Gastroesophageal sphincter (tissue), 4 donors: ENCODE results near the gene GRIK1. TPM values are rescaled to one million over a fixed set of nuclear protein-coding genes. Genes with fewer than 3 reads are reported as not detected.

ENCODE experiments used
- ATAC-seq: fragments of 150-250 bp; one replicate; pipeline ENCODE4 v1.9.1; 2016; ENCODE audit warnings: mild to moderate bottlenecking, moderate library complexity
- H3K27ac ChIP-seq, 4 donors: fragments of 200-600 bp; sonication (generic) in 3 of 4; 1 replicate in 3 of 4; 2 replicates in 1 of 4; pipeline ENCODE4 v1.5.1; 2016 to 2019
- H3K27me3 ChIP-seq: fragments of 200-600 bp; sonication (generic); one replicate; pipeline ENCODE4 v1.5.1; 2019
- H3K36me3 ChIP-seq, 2 donors: fragments of 200-600 bp; sonication (generic); one replicate each; pipeline ENCODE4 v1.5.1; 2019; ENCODE audit warnings: control low read depth in 1 of 2
- H3K4me1 ChIP-seq, 3 donors: fragments of 200-600 bp; sonication (generic); 1 replicate in 2 of 3; 2 replicates in 1 of 3; pipeline ENCODE4 v1.5.1; 2016 to 2019; ENCODE audit warnings: control low read depth in 2 of 3
- H3K4me3 ChIP-seq, 2 donors: fragments of 200-600 bp; sonication (generic); one replicate each; pipeline ENCODE4 v1.5.1; 2019; ENCODE audit warnings: mild to moderate bottlenecking in 1 of 2, moderate library complexity in 1 of 2
- H3K9me3 ChIP-seq, 3 donors: fragments of 200-600 bp; sonication (generic); one replicate each; pipeline ENCODE4 v1.5.1; 2017 to 2019; ENCODE audit warnings: control low read depth in 2 of 3
- CTCF ChIP-seq, 4 experiments: fragments of 200-600 bp in 2 of 4; fragments of 450-650 bp in 2 of 4; sonication (generic) in 1 of 4; IDR thresholded peaks; one replicate each; pipeline ENCODE4 v1.5.1; 2017 to 2019; ENCODE audit warnings: antibody characterized with exemption in 4 of 4, mild to moderate bottlenecking in 2 of 4, moderate library complexity in 2 of 4
- EP300 ChIP-seq: sonication (generic); formaldehyde crosslinking; IDR thresholded peaks from one replicate; pipeline ENCODE4 v1.6.1; 2017; ENCODE audit warnings: antibody characterized with exemption, mild to moderate bottlenecking
- POLR2A ChIP-seq, 2 donors: fragments of 450-650 bp; IDR thresholded peaks; one replicate each; pipeline ENCODE4 v1.6.1; 2017; ENCODE audit warnings: antibody characterized with exemption in 2 of 2, mild to moderate bottlenecking in 2 of 2, moderate library complexity in 1 of 2
- POLR2AphosphoS5 ChIP-seq: sonication (generic); formaldehyde crosslinking; IDR thresholded peaks from one replicate; pipeline ENCODE4 v1.6.1; 2017; ENCODE audit warnings: antibody characterized with exemption
- WGBS, 2 donors: methylation state at CpG; one replicate each; pipeline ENCODE4 v1.1.5; 2018; ENCODE audit warnings: low coverage in 1 of 2; 5-methylcytosine and 5-hydroxymethylcytosine counted together
- total RNA-seq, 4 donors: library from RNA; depleted of rRNA; stranded (reverse); fragments of >200 nt; gene quantifications; one replicate each; pipeline ENCODE4 v1.1.0, GENCODE V29; 2016

GRIK1 gene
- total RNA-seq, 4 donors from 2014 or later, result 0.32 to 0.67 TPM; not detected in 2

- Histone ChIP-seq H3K4me3 (no peak overlapping the region), H3K36me3 (no peaks in the 10 kb centered on the region), H3K27me3 (no peaks in the 10 kb centered on the region), H3K9me3 (no peaks in the 10 kb centered on the region), H3K27ac (no peak overlapping the region), H3K4me1 (no peaks in the 10 kb centered on the region)
- TF ChIP-seq POLR2A (IDR thresholded peaks at IDR 0.05), result no peak
- no peak for TF ChIP-seq CTCF (IDR thresholded peaks at IDR 0.05)
- no peak for TF ChIP-seq POLR2AphosphoS5
- TF ChIP-seq EP300, result no peak
- no peak for ATAC-seq
- 42 to 48% methylated on average over 2 to 3 of the region's 3 CpGs for WGBS, 2 donors
These were observed 435.0 kb downstream of the GRIK1 start for GRCh38 chr21:29504751-29505321.

GRCh38 chr21:29501451-29501850 is 438.3 kb downstream of the GRIK1 start:
- H3K36me3 ChIP-seq, result peaks cover 0 to 6% of the 10 kb centered on the region in 2 donors
- H3K4me3 ChIP-seq, result no peak overlapping the region
- 75 to 94% methylated on average over 1 of the region's 1 CpG for WGBS, 2 donors
- TF ChIP-seq POLR2A (IDR thresholded peaks at IDR 0.05), result no peak
- no peak for TF ChIP-seq POLR2AphosphoS5
- TF ChIP-seq CTCF (IDR thresholded peaks at IDR 0.05), result no peak
- no peak for TF ChIP-seq EP300
- H3K27ac ChIP-seq, result no peak overlapping the region
- no peaks in the 10 kb centered on the region for H3K27me3 ChIP-seq
- no peak for ATAC-seq
- H3K4me1 ChIP-seq, result no peaks in the 10 kb centered on the region
- H3K9me3 ChIP-seq, result peaks cover 0 to 7% (median 0%) of the 10 kb centered on the region in 3 donors

GRCh38 chr21:29499734-29500343 is 440.0 kb downstream of the GRIK1 start:
- no peaks in the 10 kb centered on the region for H3K4me1 ChIP-seq
- no peak for ATAC-seq
- peaks cover 0 to 6% of the 10 kb centered on the region in 2 donors for H3K36me3 ChIP-seq
- no peak overlapping the region for H3K27ac ChIP-seq
- WGBS, 2 donors, result 84 to 87% methylated on average over 3 to 4 of the region's 10 CpGs
- H3K27me3 ChIP-seq, result no peaks in the 10 kb centered on the region
- H3K9me3 ChIP-seq, result peaks cover 0 to 7% (median 0%) of the 10 kb centered on the region in 3 donors
- TF ChIP-seq EP300, result no peak
- peak in 1 of 4 experiments; percentile 22 for TF ChIP-seq CTCF (IDR thresholded peaks at IDR 0.05)
- H3K4me3 ChIP-seq, result no peak overlapping the region

- no peak for ATAC-seq
- H3K4me1 ChIP-seq, result no peaks in the 10 kb centered on the region
- whole genome bisulfite sequencing, 2 donors, result 96% methylated on average over 4 of the region's 4 CpGs; no CpG with 5 or more reads in 1 of the 2 donors
These were observed 440.6 kb downstream of the GRIK1 start for GRCh38 chr21:29499229-29499628.

More at GRCh38 chr21:29499229-29499628, 440.6 kb downstream of the GRIK1 start:
- H3K27me3 ChIP-seq, result no peaks in the 10 kb centered on the region
- no peak overlapping the region for H3K4me3 ChIP-seq
- H3K27ac ChIP-seq, result no peak overlapping the region
- H3K9me3 ChIP-seq, result peaks cover 0 to 7% (median 0%) of the 10 kb centered on the region in 3 donors
- no peak for TF ChIP-seq POLR2A (IDR thresholded peaks at IDR 0.05)
- TF ChIP-seq POLR2AphosphoS5, result no peak
- TF ChIP-seq CTCF (IDR thresholded peaks at IDR 0.05), result no peak
- no peak for TF ChIP-seq EP300
- peaks cover 0 to 6% of the 10 kb centered on the region in 2 donors for H3K36me3 ChIP-seq
